Karpas-422 (cell line): ENCODE measurements around the gene CSRP2. TPM values are rescaled to one million over a fixed set of nuclear protein-coding genes. Genes with fewer than 3 reads are reported as not detected.

Experiments used
- DNase-seq: peaks from one replicate; pipeline ENCODE4 v3.0.0-alpha.2; 2015
- H2AFZ ChIP-seq: fragments of 200-600 bp; sonication (generic); 2 replicates; pipeline ENCODE4 v1.6.1; 2014; ENCODE audit warnings: antibody characterized with exemption, low read length, mixed read lengths
- H3K27ac ChIP-seq: fragments of 200-600 bp; sonication (generic); 2 replicates; pipeline ENCODE4 v1.5.1; 2014; ENCODE audit warnings: mild to moderate bottlenecking, low read length, moderate library complexity
- H3K27me3 ChIP-seq: fragments of 200-600 bp; sonication (generic); 2 replicates; pipeline ENCODE4 v1.6.1; 2014; ENCODE audit warnings: low read length, mixed read lengths
- H3K36me3 ChIP-seq: fragments of 200-600 bp; sonication (generic); 2 replicates; pipeline ENCODE4 v1.6.1; 2014; ENCODE audit warnings: low read length, mixed read lengths; ENCODE audit not compliant: insufficient read depth
- H3K4me1 ChIP-seq: fragments of 200-600 bp; sonication (generic); 2 replicates; pipeline ENCODE4 v1.6.1; 2014; ENCODE audit warnings: mild to moderate bottlenecking, low read length, mixed read lengths
- H3K4me2 ChIP-seq: fragments of 200-600 bp; sonication (generic); 2 replicates; pipeline ENCODE4 v1.6.1; 2014; ENCODE audit warnings: low read length, low read depth, mild to moderate bottlenecking; ENCODE audit not compliant: poor library complexity, severe bottlenecking
- H3K4me3 ChIP-seq: fragments of 200-600 bp; sonication (generic); 2 replicates; pipeline ENCODE4 v1.5.1; 2014; ENCODE audit warnings: mild to moderate bottlenecking, antibody characterized with exemption, low read length, mixed read lengths
- H3K79me2 ChIP-seq: fragments of 200-600 bp; sonication (generic); 2 replicates; pipeline ENCODE4 v1.6.1; 2014; ENCODE audit warnings: mild to moderate bottlenecking, low read length, mixed read lengths
- H3K9ac ChIP-seq: fragments of 200-600 bp; sonication (generic); 2 replicates; pipeline ENCODE4 v1.6.0; 2014; ENCODE audit warnings: low read length
- H3K9me2 ChIP-seq: fragments of 200-600 bp; sonication (generic), shearing (Covaris generic); replicated peaks from 2 replicates; pipeline ENCODE4 v1.6.0; 2014; ENCODE audit warnings: mild to moderate bottlenecking, low read length, moderate library complexity; ENCODE audit not compliant: insufficient read depth
- H3K9me3 ChIP-seq: fragments of 300-700, 200-600 bp; sonication (generic); 2 replicates; pipeline ENCODE4 v1.6.1; 2014; ENCODE audit warnings: low read length, mixed read lengths
- H4K20me1 ChIP-seq: fragments of 200-600 bp; sonication (generic); 2 replicates; pipeline ENCODE4 v1.6.1; 2014; ENCODE audit warnings: mild to moderate bottlenecking, antibody characterized with exemption, low read length, low read depth; ENCODE audit not compliant: insufficient read depth
- total RNA-seq: library from RNA; depleted of rRNA; stranded (reverse); fragments of >200 nt; shearing (Covaris generic); gene quantifications from 2 replicates; pipeline ENCODE4 v1.2.3, GENCODE V29; 2014; ENCODE audit warnings: low replicate concordance

The CSRP2 gene
- total RNA-seq, 1 experiment from 2014 or later: not detected

DNA sequence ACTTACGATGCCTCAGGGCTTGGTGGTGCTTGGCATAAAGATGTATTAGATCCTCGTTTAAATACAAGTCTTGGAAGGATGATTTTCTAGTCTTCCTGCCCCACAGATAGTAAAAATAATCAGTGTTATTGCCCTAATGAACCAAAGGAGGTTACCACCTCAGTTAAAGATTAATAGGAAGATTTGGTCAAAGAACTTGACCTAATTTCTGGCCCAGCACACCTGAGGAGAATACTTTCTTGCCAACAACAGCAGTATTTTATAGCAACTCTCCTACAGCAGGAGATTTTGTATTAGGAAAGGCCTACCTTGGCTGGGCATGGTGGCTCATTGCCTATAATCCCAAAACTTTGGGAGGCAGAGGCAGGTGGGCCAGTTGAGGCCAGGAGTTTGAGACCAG lies 31.6 kb downstream of the CSRP2 start:
- no peaks in the 10 kb centered on the region for H3K4me1 ChIP-seq
- H3K27me3 ChIP-seq: no peaks in the 10 kb centered on the region
- no peak overlapping the region for H3K9ac ChIP-seq
- no peaks in the 10 kb centered on the region for H3K36me3 ChIP-seq
- H3K79me2 ChIP-seq: no peaks in the 10 kb centered on the region
- DNase-seq: no peak
- H4K20me1 ChIP-seq: no peaks in the 10 kb centered on the region
- H3K4me3 ChIP-seq: no peak overlapping the region
- no peak overlapping the region for H2AFZ ChIP-seq
- no peaks in the 10 kb centered on the region for H3K9me3 ChIP-seq
- no peak overlapping the region for H3K4me2 ChIP-seq
- H3K9me2 ChIP-seq: no peaks in the 10 kb centered on the region
- no peak overlapping the region for H3K27ac ChIP-seq

DNA sequence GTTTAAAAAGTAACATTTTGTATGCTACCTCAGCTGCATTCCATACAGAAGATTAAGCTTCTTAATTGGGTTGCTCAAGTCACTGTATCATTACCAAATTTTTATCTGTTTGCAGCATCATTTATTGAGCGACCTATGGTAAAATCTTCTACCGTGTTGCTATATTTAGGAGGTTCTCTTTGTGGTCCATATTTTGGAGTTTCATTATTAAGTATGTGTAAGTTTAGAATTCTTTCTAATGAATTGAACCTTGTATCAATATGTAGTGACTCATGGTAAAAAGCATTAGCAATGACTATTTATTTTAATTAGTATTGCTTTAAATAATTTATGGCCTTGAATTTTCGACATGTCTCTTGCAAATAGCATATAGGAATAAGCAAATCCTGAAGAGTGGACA lies 42.2 kb downstream of the CSRP2 start:
- H3K27me3 ChIP-seq: no peaks in the 10 kb centered on the region
- H3K79me2 ChIP-seq: no peaks in the 10 kb centered on the region
- no peaks in the 10 kb centered on the region for H3K9me3 ChIP-seq
- H3K4me1 ChIP-seq: peaks cover 5% of the 10 kb centered on the region; the same call in 1 of the 2 replicates
- no peak overlapping the region for H2AFZ ChIP-seq
- no peak for DNase-seq
- H3K4me2 ChIP-seq: no peak overlapping the region
- no peaks in the 10 kb centered on the region for H3K9me2 ChIP-seq
- H3K4me3 ChIP-seq: no peak overlapping the region
- no peak overlapping the region for H3K9ac ChIP-seq
- no peaks in the 10 kb centered on the region for H4K20me1 ChIP-seq
- no peaks in the 10 kb centered on the region for H3K36me3 ChIP-seq
- H3K27ac ChIP-seq: no peak overlapping the region

DNA sequence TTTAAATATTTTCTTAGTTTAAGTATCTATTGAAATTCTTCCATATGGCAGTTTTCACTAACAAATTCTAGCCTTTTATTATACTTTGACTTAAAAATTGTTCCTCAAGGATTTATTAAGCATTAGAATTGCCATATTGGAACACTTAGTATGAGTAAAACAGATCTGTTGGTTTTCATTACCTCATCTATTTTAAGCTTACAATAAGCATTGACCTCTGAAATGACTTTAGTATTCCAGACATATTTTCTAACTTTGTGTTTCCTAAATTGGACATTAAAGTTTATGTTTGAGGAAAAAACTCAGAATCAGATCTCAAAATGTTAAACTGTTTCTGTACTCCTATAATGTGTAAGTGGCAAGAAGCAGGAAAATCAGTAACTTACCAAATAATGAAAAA lies 48.4 kb downstream of the CSRP2 start:
- Histone ChIP-seq H3K9me3 (no peaks in the 10 kb centered on the region), H3K27ac (no peak overlapping the region), H3K9me2 (no peaks in the 10 kb centered on the region), H3K9ac (no peak overlapping the region), H2AFZ (no peak overlapping the region), H3K4me2 (no peak overlapping the region), H3K4me3 (no peak overlapping the region), H4K20me1 (no peaks in the 10 kb centered on the region), H3K79me2 (no peaks in the 10 kb centered on the region), H3K27me3 (no peaks in the 10 kb centered on the region), H3K36me3 (0 out of 2 replicates have a peak, but pooled peaks cover 3% of the 10 kb centered on the region), H3K4me1 (no peaks in the 10 kb centered on the region)
- no peak for DNase-seq

DNA sequence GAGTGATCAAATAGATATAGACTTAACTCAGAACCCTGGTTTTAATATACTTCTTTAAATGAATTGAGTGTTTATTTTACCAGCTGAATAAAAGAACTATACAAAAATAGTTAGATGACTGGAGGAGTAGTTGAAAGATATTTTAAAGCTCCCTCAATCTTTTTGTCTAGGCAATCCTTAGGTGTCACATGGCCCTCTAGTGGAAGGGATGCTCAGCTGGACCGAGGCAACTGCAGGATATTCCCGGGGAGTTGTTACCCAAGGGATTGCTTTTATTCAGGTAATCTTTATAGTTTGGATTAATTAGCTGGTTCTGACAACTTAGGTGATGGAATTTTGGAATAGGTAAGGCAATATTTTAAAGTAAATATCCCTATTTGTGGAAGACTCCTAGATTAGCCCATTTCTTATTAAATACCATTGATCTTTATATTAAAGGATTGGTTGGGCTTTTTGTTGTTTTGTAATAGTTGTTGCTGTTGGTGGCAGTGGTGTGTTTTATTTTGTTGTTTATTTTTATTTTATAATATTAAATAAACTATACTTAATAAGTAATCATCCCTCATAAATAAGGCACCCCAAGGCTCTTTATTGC lies 57.8 kb downstream of the CSRP2 start:
- Histone ChIP-seq H3K79me2 (no peaks in the 10 kb centered on the region), H3K27me3 (no peaks in the 10 kb centered on the region), H3K9ac (no peak overlapping the region), H3K27ac (no peak overlapping the region), H3K4me2 (no peak overlapping the region), H2AFZ (no peak overlapping the region), H3K9me2 (no peaks in the 10 kb centered on the region), H3K36me3 (no peaks in the 10 kb centered on the region), H3K4me1 (no peaks in the 10 kb centered on the region), H3K4me3 (no peak overlapping the region), H3K9me3 (no peaks in the 10 kb centered on the region), H4K20me1 (no peaks in the 10 kb centered on the region)
- DNase-seq: peak; percentile 44

DNA sequence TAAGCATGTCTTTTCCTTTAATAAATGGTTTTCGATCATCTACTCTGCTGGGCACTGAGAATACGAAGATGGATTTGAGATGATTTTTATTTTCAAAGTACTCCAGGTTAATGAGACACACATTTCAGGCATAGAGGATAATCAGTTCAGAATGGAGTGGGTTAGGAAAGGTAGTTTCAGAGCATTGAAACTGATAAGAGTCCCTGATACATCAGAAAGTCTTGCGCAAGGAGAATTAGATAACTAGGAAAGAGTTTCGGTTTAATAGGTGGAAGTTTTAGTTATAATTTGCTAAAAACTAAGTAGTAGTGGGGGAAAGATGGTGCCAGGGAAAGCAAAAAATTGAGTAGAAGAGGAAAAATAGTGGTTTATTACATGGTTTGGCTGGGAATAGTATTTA lies 64.8 kb downstream of the CSRP2 start:
- 0 out of 2 replicates have a peak, but pooled peaks cover 4% of the 10 kb centered on the region for H3K79me2 ChIP-seq
- no peak overlapping the region for H3K4me2 ChIP-seq
- no peak overlapping the region for H3K27ac ChIP-seq
- no peak overlapping the region for H3K4me3 ChIP-seq
- H3K36me3 ChIP-seq: 0 out of 2 replicates have a peak, but pooled peaks cover 2% of the 10 kb centered on the region
- H4K20me1 ChIP-seq: no peaks in the 10 kb centered on the region
- H3K9ac ChIP-seq: no peak overlapping the region
- no peaks in the 10 kb centered on the region for H3K9me3 ChIP-seq
- H2AFZ ChIP-seq: no peak overlapping the region
- no peak for DNase-seq
- no peaks in the 10 kb centered on the region for H3K9me2 ChIP-seq
- H3K4me1 ChIP-seq: peaks cover 5% of the 10 kb centered on the region
- H3K27me3 ChIP-seq: no peaks in the 10 kb centered on the region

DNA sequence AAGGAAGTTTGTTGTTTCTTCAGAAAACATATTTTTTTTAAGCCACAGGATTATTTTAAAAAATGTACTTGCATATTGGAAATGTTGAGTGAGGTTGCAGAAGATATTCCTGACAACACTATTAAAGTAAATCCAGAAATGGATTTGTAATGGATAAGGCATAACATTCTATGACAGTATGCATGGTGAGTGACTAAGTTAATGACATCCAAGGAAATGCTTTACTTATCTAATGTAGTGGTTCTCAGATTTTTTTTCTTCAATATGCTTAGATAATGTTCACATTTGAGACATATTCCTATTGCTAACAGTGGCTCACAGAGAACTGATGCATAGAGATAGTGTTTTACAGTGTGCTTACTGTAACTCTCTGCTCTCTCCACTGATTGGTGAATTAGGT lies 65.6 kb downstream of the CSRP2 start:
- Histone ChIP-seq H3K27me3 (no peaks in the 10 kb centered on the region), H3K36me3 (0 out of 2 replicates have a peak, but pooled peaks cover 2% of the 10 kb centered on the region)
- DNase-seq: no peak

DNA sequence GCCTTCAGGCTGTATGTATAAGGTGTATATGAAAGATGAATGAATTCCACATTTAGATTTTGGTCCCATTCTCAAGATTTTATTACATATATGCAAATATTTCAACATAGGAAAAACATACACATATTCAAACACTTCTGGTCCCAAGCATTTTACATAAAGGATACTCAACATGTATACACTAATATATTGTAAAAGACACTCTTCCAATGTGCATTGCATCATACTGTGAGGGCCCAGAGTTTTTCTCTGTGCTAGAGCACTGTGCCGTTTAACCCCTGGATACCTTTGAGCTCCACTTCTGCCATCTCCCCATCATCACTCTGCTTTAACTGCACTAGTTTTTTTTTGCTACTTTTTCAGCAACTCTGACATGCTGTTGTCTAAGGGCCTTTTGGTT lies 66.8 kb downstream of the CSRP2 start:
- H3K36me3 ChIP-seq: 0 out of 2 replicates have a peak, but pooled peaks cover 2% of the 10 kb centered on the region
- no peak overlapping the region for H3K4me3 ChIP-seq
- no peaks in the 10 kb centered on the region for H3K9me2 ChIP-seq
- no peaks in the 10 kb centered on the region for H4K20me1 ChIP-seq
- no peaks in the 10 kb centered on the region for H3K9me3 ChIP-seq
- no peak for DNase-seq
- no peak overlapping the region for H3K4me2 ChIP-seq
- no peak overlapping the region for H3K9ac ChIP-seq
- peaks cover 5% of the 10 kb centered on the region for H3K4me1 ChIP-seq
- 0 out of 2 replicates have a peak, but pooled peaks cover 4% of the 10 kb centered on the region for H3K79me2 ChIP-seq
- H2AFZ ChIP-seq: no peak overlapping the region
- H3K27ac ChIP-seq: no peak overlapping the region
- H3K27me3 ChIP-seq: no peaks in the 10 kb centered on the region

More for the DNA sequence above, 65.6 kb downstream of the CSRP2 start:
- H2AFZ ChIP-seq: no peak overlapping the region
- no peak overlapping the region for H3K9ac ChIP-seq
- H3K9me2 ChIP-seq: no peaks in the 10 kb centered on the region
- no peaks in the 10 kb centered on the region for H4K20me1 ChIP-seq
- no peak overlapping the region for H3K4me2 ChIP-seq
- H3K4me1 ChIP-seq: peaks cover 5% of the 10 kb centered on the region
- H3K4me3 ChIP-seq: no peak overlapping the region
- H3K9me3 ChIP-seq: no peaks in the 10 kb centered on the region
- no peak overlapping the region for H3K27ac ChIP-seq
- 0 out of 2 replicates have a peak, but pooled peaks cover 4% of the 10 kb centered on the region for H3K79me2 ChIP-seq

DNA sequence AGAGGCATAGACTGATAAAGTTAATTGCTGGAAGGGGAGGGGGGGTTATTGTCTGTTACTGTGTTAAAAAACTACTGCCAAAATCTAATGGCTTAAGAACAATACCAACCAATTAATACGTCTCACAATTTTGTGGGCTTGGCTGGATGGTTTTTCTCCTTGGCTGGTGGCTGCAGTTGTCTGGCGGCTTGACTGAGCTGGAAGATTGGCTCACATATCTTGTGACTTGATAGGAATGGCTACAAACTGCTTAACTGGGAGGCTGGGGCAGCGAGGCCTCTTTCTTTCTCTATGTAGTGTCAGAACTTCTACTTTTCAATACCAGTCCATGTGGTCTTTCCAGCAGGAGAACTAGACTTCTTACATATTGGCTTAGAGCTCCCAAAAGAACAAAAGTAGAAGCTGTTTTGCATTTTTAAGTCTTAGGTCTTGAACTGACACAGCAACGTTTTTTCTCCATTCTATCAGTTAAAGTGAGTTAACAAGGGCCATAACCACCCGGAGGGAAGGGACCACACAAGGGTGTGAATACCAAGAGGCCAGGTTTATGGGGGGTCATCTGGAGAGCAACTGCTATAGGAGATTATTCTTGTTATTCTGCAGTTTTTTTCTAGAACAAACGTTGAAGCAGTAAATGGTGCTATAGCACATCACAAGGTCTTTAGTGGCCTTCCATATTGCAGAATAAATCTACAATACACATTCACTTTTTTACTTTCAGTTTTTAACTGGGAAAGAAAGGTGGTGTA lies 68.0 kb downstream of the CSRP2 start:
- 0 out of 2 replicates have a peak, but pooled peaks cover 4% of the 10 kb centered on the region for H3K79me2 ChIP-seq
- peaks cover 5% of the 10 kb centered on the region for H3K4me1 ChIP-seq
- H2AFZ ChIP-seq: no peak overlapping the region
- no peaks in the 10 kb centered on the region for H4K20me1 ChIP-seq
- H3K27me3 ChIP-seq: no peaks in the 10 kb centered on the region
- peaks cover 6% of the 10 kb centered on the region; the same call in 1 of the 2 replicates for H3K36me3 ChIP-seq
- no peaks in the 10 kb centered on the region for H3K9me3 ChIP-seq
- H3K27ac ChIP-seq: no peak overlapping the region
- no peak overlapping the region for H3K4me3 ChIP-seq
- H3K9ac ChIP-seq: no peak overlapping the region
- no peak for DNase-seq
- H3K4me2 ChIP-seq: no peak overlapping the region
- no peaks in the 10 kb centered on the region for H3K9me2 ChIP-seq
